ENCODE data around the gene RTEL1.

RTEL1 gene

GRCh38 chr20:63661959-63662812 lies 4.1 kb downstream of the RTEL1 start:
- H3K9ac ChIP-seq (ENCODE audit: low read depth, low read length) = no peak overlapping the region
- H4K20me1 ChIP-seq (ENCODE audit: insufficient read depth, low read length) = peaks cover 25% of the 10 kb centered on the region; the same call in 1 of the 2 replicates
- H3K36me3 ChIP-seq (ENCODE audit: insufficient read depth, low read length) = peaks cover 71% of the 10 kb centered on the region
- TF ChIP-seq EZH2 (IDR thresholded peaks at IDR 0.05; ENCODE audit: borderline replicate concordance, low read depth, low read length, severe bottlenecking) (no peak), CTCF (IDR thresholded peaks at IDR 0.05; ENCODE audit: borderline replicate concordance, extremely low read depth, low read length, poor library complexity, severe bottlenecking) (no peak)
- peaks cover 66% of the 10 kb centered on the region for H3K79me2 ChIP-seq (ENCODE audit: insufficient read depth, low read length)
- no peak overlapping the region for H3K27ac ChIP-seq (ENCODE audit: low read length)
- DNase-seq (no peak), ATAC-seq (ENCODE audit: insufficient read depth, low read depth) (no peak)
- H3K27me3 ChIP-seq (ENCODE audit: insufficient read depth, low read length, poor library complexity) = no peaks in the 10 kb centered on the region
- H2AFZ ChIP-seq (ENCODE audit: low read depth, low read length) = no peak overlapping the region
- no peaks in the 10 kb centered on the region for H3K9me3 ChIP-seq (ENCODE audit: insufficient read depth, low read length, severe bottlenecking)
- H3K4me1 ChIP-seq (ENCODE audit: insufficient read depth, low read length) = peaks cover 29% of the 10 kb centered on the region
- H3K4me2 ChIP-seq (ENCODE audit: insufficient read depth, low read length) = no peak overlapping the region
- no peak overlapping the region for H3K4me3 ChIP-seq (ENCODE audit: low read depth in 1 of 2, low read length in 2 of 2)

- Histone ChIP-seq H3K79me2 (ENCODE audit: insufficient read depth, low read length) (peaks cover 60% of the 10 kb centered on the region), H3K4me2 (ENCODE audit: insufficient read depth, low read length) (no peak overlapping the region), H3K9me3 (ENCODE audit: insufficient read depth, low read length, severe bottlenecking) (no peaks in the 10 kb centered on the region), H3K9ac (ENCODE audit: low read depth, low read length) (no peak overlapping the region), H3K36me3 (ENCODE audit: insufficient read depth, low read length) (peaks cover 77% of the 10 kb centered on the region), H4K20me1 (ENCODE audit: insufficient read depth, low read length) (peaks cover 27% of the 10 kb centered on the region; the same call in 1 of the 2 replicates), H3K4me1 (ENCODE audit: insufficient read depth, low read length) (peaks cover 22% of the 10 kb centered on the region), H2AFZ (ENCODE audit: low read depth, low read length) (no peak overlapping the region), H3K27ac (ENCODE audit: low read length) (no peak overlapping the region), H3K4me3 (ENCODE audit: low read depth in 1 of 2, low read length in 2 of 2) (no peak overlapping the region), H3K27me3 (ENCODE audit: insufficient read depth, low read length, poor library complexity) (no peaks in the 10 kb centered on the region)
- DNase-seq (no peak), ATAC-seq (ENCODE audit: insufficient read depth, low read depth) (no peak)
- TF ChIP-seq EZH2 (IDR thresholded peaks at IDR 0.05; ENCODE audit: borderline replicate concordance, low read depth, low read length, severe bottlenecking) (no peak), CTCF (IDR thresholded peaks at IDR 0.05; ENCODE audit: borderline replicate concordance, extremely low read depth, low read length, poor library complexity, severe bottlenecking) (no peak)
Observed at GRCh38 chr20:63662813-63663189, 4.7 kb downstream of the RTEL1 start.

- Histone ChIP-seq H3K4me1 (ENCODE audit: insufficient read depth, low read length) (peaks cover 20% of the 10 kb centered on the region), H3K4me2 (ENCODE audit: insufficient read depth, low read length) (no peak overlapping the region), H3K9ac (ENCODE audit: low read depth, low read length) (no peak overlapping the region), H3K27me3 (ENCODE audit: insufficient read depth, low read length, poor library complexity) (no peaks in the 10 kb centered on the region), H4K20me1 (ENCODE audit: insufficient read depth, low read length) (peaks cover 27% of the 10 kb centered on the region; the same call in 1 of the 2 replicates), H3K4me3 (ENCODE audit: low read depth in 1 of 2, low read length in 2 of 2) (no peak overlapping the region), H3K9me3 (ENCODE audit: insufficient read depth, low read length, severe bottlenecking) (no peaks in the 10 kb centered on the region), H3K27ac (ENCODE audit: low read length) (no peak overlapping the region), H3K79me2 (ENCODE audit: insufficient read depth, low read length) (peaks cover 58% of the 10 kb centered on the region), H3K36me3 (ENCODE audit: insufficient read depth, low read length) (peaks cover 84% of the 10 kb centered on the region), H2AFZ (ENCODE audit: low read depth, low read length) (no peak overlapping the region)
- ATAC-seq (ENCODE audit: insufficient read depth, low read depth) (no peak), DNase-seq (no peak)
- TF ChIP-seq CTCF (IDR thresholded peaks at IDR 0.05; ENCODE audit: borderline replicate concordance, extremely low read depth, low read length, poor library complexity, severe bottlenecking) (no peak), EZH2 (IDR thresholded peaks at IDR 0.05; ENCODE audit: borderline replicate concordance, low read depth, low read length, severe bottlenecking) (no peak)
Observed at GRCh38 chr20:63663332-63664066, 5.4 kb downstream of the RTEL1 start.

Measured in DND-41 (cell line).